Naive thymus-derived CD8-positive, alpha-beta T cell (primary cell): Measurements from ENCODE around the gene KIF17. TPM values are rescaled to one million over a fixed set of nuclear protein-coding genes. Genes with fewer than 3 reads are reported as not detected.
A peak's percentile ranks its signal among the peaks of the same experiment; 100 is the strongest.

Source experiments
- ATAC-seq, 2 donors: fragments of 150-1000 bp; cut with Tn5 transposase in 1 of 2; sonication (Bioruptor Pico), chemical (Tn5 transposase) in 1 of 2; 1 replicate in 1 of 2; 2 replicates in 1 of 2; pipeline ENCODE4 v1.10.0; 2021; ENCODE audit warnings: mild to moderate bottlenecking in 2 of 2, moderate library complexity in 2 of 2
- POLR2A ChIA-PET: fragments of 350-600 bp; sonication (Branson Sonifier 250); formaldehyde crosslinking; loops from one replicate; lab custom pipeline; 2021; ENCODE audit warnings: antibody characterized with exemption; lab: Charles Lee
- DNase-seq, 10 donors: peaks; one replicate each; pipeline versions ENCODE4 v3.0.0 to v3.0.0-alpha.2; 2020 to 2022
- H3K27ac Mint-ChIP-seq, 10 donors: one replicate each; pipeline ENCODE4 v1.8.0; 2020 to 2022; ENCODE audit warnings: mild to moderate bottlenecking in 10 of 10, mixed read lengths in 10 of 10, moderate library complexity in 4 of 10, inconsistent platforms in 1 of 10
- H3K27me3 Mint-ChIP-seq, 5 donors: one replicate each; pipeline ENCODE4 v1.8.0; 2021 to 2022; ENCODE audit warnings: mixed read lengths in 5 of 5
- H3K36me3 Mint-ChIP-seq, 3 donors: one replicate each; pipeline ENCODE4 v1.8.0; 2020 to 2022; ENCODE audit warnings: mixed read lengths in 3 of 3, mild to moderate bottlenecking in 2 of 3, inconsistent platforms in 1 of 3
- H3K4me1 Mint-ChIP-seq, 4 donors: one replicate each; pipeline ENCODE4 v1.8.0; 2021 to 2022; ENCODE audit warnings: mixed read lengths in 4 of 4
- H3K4me3 Mint-ChIP-seq, 10 donors: one replicate each; pipeline ENCODE4 v1.8.0; 2020 to 2022; ENCODE audit warnings: mild to moderate bottlenecking in 10 of 10, mixed read lengths in 10 of 10, moderate library complexity in 6 of 10, inconsistent platforms in 1 of 10
- H3K9me3 Mint-ChIP-seq, 9 donors: one replicate each; pipeline ENCODE4 v1.8.0; 2020 to 2022; ENCODE audit warnings: mixed read lengths in 9 of 9, mild to moderate bottlenecking in 3 of 9, inconsistent platforms in 1 of 9, moderate library complexity in 1 of 9
- polyA plus RNA-seq, 3 donors: library from polyadenylated mRNA; unstranded; fragments of 300-500 nt; fragmentation: Illumina TruSeq; gene quantifications; one replicate each; pipeline ENCODE4 v1.2.3, GENCODE V29; 2021
- total RNA-seq, 8 experiments: library from RNA in 2 of 8; stranded (reverse) in 2 of 8; gene quantifications; one replicate each; pipeline ENCODE4 v1.2.3 and lab custom pipeline; 2021 to 2026

KIF17 gene
- total and polyA plus RNA-seq, 5 experiments from 2014 or later = not detected

- DNase-seq (no peak), ATAC-seq (no peak)
- peak overlapping the region in 1 of 10 donors; percentile 56 for H3K27ac Mint-ChIP-seq
- H3K4me3 Mint-ChIP-seq = no peak overlapping the region
- no peaks in the 10 kb centered on the region for H3K4me1 Mint-ChIP-seq
- peaks cover 0 to 18% (median 0%) of the 10 kb centered on the region in 9 donors for H3K9me3 Mint-ChIP-seq
- POLR2A ChIA-PET = no interaction called here
- H3K36me3 Mint-ChIP-seq = peaks cover 0 to 8% (median 0%) of the 10 kb centered on the region in 3 donors
- peaks cover 0 to 22% (median 6%) of the 10 kb centered on the region in 5 donors for H3K27me3 Mint-ChIP-seq
Observed at GRCh38 chr1:20625176-20626097, 92.4 kb downstream of the KIF17 start.

GRCh38 chr1:20624709-20625108 lies 93.1 kb downstream of the KIF17 start:
- ATAC-seq (no peak), DNase-seq (no peak)
- H3K4me1 Mint-ChIP-seq = no peaks in the 10 kb centered on the region
- H3K27ac Mint-ChIP-seq = no peak overlapping the region
- peaks cover 0 to 24% (median 9%) of the 10 kb centered on the region in 5 donors for H3K27me3 Mint-ChIP-seq
- H3K9me3 Mint-ChIP-seq = peaks cover 0 to 18% (median 0%) of the 10 kb centered on the region in 9 donors
- POLR2A ChIA-PET = no interaction called here
- no peak overlapping the region for H3K4me3 Mint-ChIP-seq
- peaks cover 0 to 8% (median 0%) of the 10 kb centered on the region in 3 donors for H3K36me3 Mint-ChIP-seq

GRCh38 chr1:20621012-20621411 lies 96.8 kb downstream of the KIF17 start:
- Mint-ChIP-seq H3K9me3 (no peaks in the 10 kb centered on the region), H3K27ac (no peak overlapping the region), H3K4me3 (no peak overlapping the region), H3K4me1 (no peaks in the 10 kb centered on the region), H3K36me3 (no peaks in the 10 kb centered on the region), H3K27me3 (peaks cover 0 to 17% (median 8%) of the 10 kb centered on the region in 5 donors)
- DNase-seq (no peak), ATAC-seq (no peak)
- POLR2A ChIA-PET = interaction anchor here (0.6 kb wide), 1 partner anchor 398 kb away, joined by 4 read pairs; no protein-coding TSS in a partner anchor

- DNase-seq (no peak), ATAC-seq (no peak)
- H3K27ac Mint-ChIP-seq = no peak overlapping the region
- POLR2A ChIA-PET = no interaction called here
- no peaks in the 10 kb centered on the region for H3K9me3 Mint-ChIP-seq
- no peaks in the 10 kb centered on the region for H3K4me1 Mint-ChIP-seq
- no peak overlapping the region for H3K4me3 Mint-ChIP-seq
- no peaks in the 10 kb centered on the region for H3K36me3 Mint-ChIP-seq
- peaks cover 0 to 13% (median 8%) of the 10 kb centered on the region in 5 donors for H3K27me3 Mint-ChIP-seq
Observed at GRCh38 chr1:20619999-20620398, 97.8 kb downstream of the KIF17 start.

GRCh38 chr1:20618550-20618949 lies 99.3 kb downstream of the KIF17 start:
- Mint-ChIP-seq H3K9me3 (no peaks in the 10 kb centered on the region), H3K36me3 (no peaks in the 10 kb centered on the region), H3K27me3 (peaks cover 0 to 13% (median 8%) of the 10 kb centered on the region in 5 donors), H3K4me1 (no peaks in the 10 kb centered on the region), H3K27ac (no peak overlapping the region), H3K4me3 (no peak overlapping the region)
- DNase-seq = no peak
- no peak for ATAC-seq
- POLR2A ChIA-PET = no interaction called here

- no peak overlapping the region for H3K4me3 Mint-ChIP-seq
- POLR2A ChIA-PET = no interaction called here
- H3K27me3 Mint-ChIP-seq = peaks cover 0 to 13% (median 8%) of the 10 kb centered on the region in 5 donors
- H3K9me3 Mint-ChIP-seq = no peaks in the 10 kb centered on the region
- no peak for DNase-seq
- H3K4me1 Mint-ChIP-seq = no peaks in the 10 kb centered on the region
- H3K27ac Mint-ChIP-seq = no peak overlapping the region
- no peak for ATAC-seq
- no peaks in the 10 kb centered on the region for H3K36me3 Mint-ChIP-seq
Observed at GRCh38 chr1:20616847-20617487, 100.8 kb downstream of the KIF17 start.

- no peak for ATAC-seq
- H3K4me3 Mint-ChIP-seq = no peak overlapping the region
- H3K36me3 Mint-ChIP-seq = no peaks in the 10 kb centered on the region
- H3K9me3 Mint-ChIP-seq = no peaks in the 10 kb centered on the region
- H3K27ac Mint-ChIP-seq = peak overlapping the region in 1 of 10 donors; percentile 15
- H3K27me3 Mint-ChIP-seq = peaks cover 0 to 12% (median 8%) of the 10 kb centered on the region in 5 donors
- DNase-seq = no peak
- no peaks in the 10 kb centered on the region for H3K4me1 Mint-ChIP-seq
- POLR2A ChIA-PET = no interaction called here
Observed at GRCh38 chr1:20615946-20616846, 101.6 kb downstream of the KIF17 start.

- Mint-ChIP-seq H3K27me3 (peaks cover 0 to 6% (median 4%) of the 10 kb centered on the region in 5 donors), H3K27ac (peak overlapping the region in 1 of 10 donors; percentile 22), H3K4me3 (no peak overlapping the region), H3K9me3 (no peaks in the 10 kb centered on the region), H3K36me3 (no peaks in the 10 kb centered on the region), H3K4me1 (no peaks in the 10 kb centered on the region)
- POLR2A ChIA-PET = no interaction called here
- no peak for ATAC-seq
- no peak for DNase-seq
Observed at GRCh38 chr1:20614131-20614579, 103.7 kb downstream of the KIF17 start.

Other genes starting within 250 kb of the KIF17 start
- 1 to 10 TPM; 5.0 to 5.6 TPM for gene CAMK2N1, start 231.8 kb downstream of the KIF17 start, total RNA-seq
- gene CAMK2N1, start 231.8 kb downstream of the KIF17 start, polyA plus RNA-seq = under 1 TPM; 0.23 to 0.34 (median 0.25) TPM
- gene MUL1, start 209.9 kb downstream of the KIF17 start, total RNA-seq = 10 to 100 TPM; 17.4 to 19.6 TPM
- gene MUL1, start 209.9 kb downstream of the KIF17 start, polyA plus RNA-seq = 10 to 100 TPM; 23.4 to 36.2 (median 30.3) TPM
- not detected for gene FAM43B, start 165.4 kb downstream of the KIF17 start, total RNA-seq
- not detected for gene FAM43B, start 165.4 kb downstream of the KIF17 start, polyA plus RNA-seq
- not detected for gene CDA, start 128.9 kb downstream of the KIF17 start, total RNA-seq
- not detected for gene CDA, start 128.9 kb downstream of the KIF17 start, polyA plus RNA-seq
- 10 to 100 TPM; 29.8 to 31.9 TPM for gene PINK1, start 84.5 kb downstream of the KIF17 start, total RNA-seq
- gene PINK1, start 84.5 kb downstream of the KIF17 start, polyA plus RNA-seq = 10 to 100 TPM; 18.4 to 26.3 (median 19.5) TPM
- 100 to 1,000 TPM; 115 to 118 TPM for gene DDOST, start 56.6 kb downstream of the KIF17 start, total RNA-seq
- gene DDOST, start 56.6 kb downstream of the KIF17 start, polyA plus RNA-seq = 100 to 1,000 TPM; 209 to 255 (median 225) TPM
- not detected for gene SH2D5, start 14.7 kb upstream of the KIF17 start, total RNA-seq
- not detected for gene SH2D5, start 14.7 kb upstream of the KIF17 start, polyA plus RNA-seq
- 100 to 1,000 TPM; 335 to 362 TPM for gene HP1BP3, start 69.3 kb upstream of the KIF17 start, total RNA-seq
- 100 to 1,000 TPM; 220 to 282 (median 278) TPM for gene HP1BP3, start 69.3 kb upstream of the KIF17 start, polyA plus RNA-seq